Endothelial cell of umbilical vein (primary cell): ENCODE results near the gene ESPN. TPM values are rescaled to one million over a fixed set of nuclear protein-coding genes. Genes with fewer than 3 reads are reported as not detected.

ENCODE experiments used
- BruUV-seq: library from RNA; stranded (reverse); fragments of 400-500 nt; replicated peaks from 2 replicates; lab custom pipeline; 2021; lab: Mats Ljungman, UMichigan
- CTCF ChIA-PET: fragments of 300-600, 350-600 bp; sonication (Branson Sonifier 250); formaldehyde crosslinking; loops from one replicate; lab custom pipeline; 2021; ENCODE audit warnings: antibody characterized with exemption, inconsistent platforms; lab: Charles Lee
- POLR2A ChIA-PET: fragments of 300-600, 350-600 bp; sonication (Branson Sonifier 250); formaldehyde crosslinking; loops from one replicate; lab custom pipeline; 2021; ENCODE audit warnings: antibody characterized with exemption, inconsistent platforms; lab: Charles Lee
- DNase-seq: peaks from one replicate; pipeline ENCODE4 v3.0.0-alpha.2; 2011; ENCODE audit warnings: low read depth, low spot score
- FAIRE-seq: peaks from 2 replicates; lab custom pipeline; 2011; peaks lifted over from hg19 to GRCh38; lab: Jason Lieb, UNC
- H2AFZ ChIP-seq: 2 replicates; pipeline ENCODE4 v1.6.0; 2012; ENCODE audit warnings: low read depth, low read length, control low read depth, inconsistent platforms
- H3K27ac ChIP-seq: 2 replicates; pipeline ENCODE4 v1.5.1; 2011; ENCODE audit warnings: low read depth, mild to moderate bottlenecking, control low read depth, low read length, moderate library complexity; ENCODE audit not compliant: insufficient read depth
- H3K27me3 ChIP-seq, 2 experiments: 2 replicates each; pipeline versions ENCODE4 v1.6.0 to v1.6.1; 2011; ENCODE audit warnings: low read length in 2 of 2, mixed read lengths in 1 of 2; ENCODE audit not compliant: control insufficient read depth in 2 of 2, insufficient read depth in 2 of 2
- H3K36me3 ChIP-seq, 2 experiments: 2 replicates in 1 of 2; 3 replicates in 1 of 2; pipeline ENCODE4 v1.5.1; 2011; ENCODE audit warnings: low read length in 2 of 2, mild to moderate bottlenecking in 1 of 2, moderate library complexity in 1 of 2; ENCODE audit not compliant: control insufficient read depth in 2 of 2, insufficient read depth in 2 of 2; ENCODE audit errors: extremely low read depth in 1 of 2
- H3K4me1 ChIP-seq: 3 replicates; pipeline ENCODE4 v1.5.1; 2011; ENCODE audit warnings: mild to moderate bottlenecking, low read length; ENCODE audit not compliant: control insufficient read depth, insufficient read depth; ENCODE audit errors: extremely low read depth
- H3K4me2 ChIP-seq: 2 replicates; pipeline ENCODE4 v1.6.1; 2011; ENCODE audit warnings: low read length, control low read depth, mixed read lengths; ENCODE audit not compliant: insufficient read depth
- H3K4me3 ChIP-seq, 3 experiments: fragments of 200-600 bp in 1 of 3; sonication (generic), shearing (Covaris generic) in 1 of 3; replicated peaks in 1 of 3; 2 replicates each; pipeline ENCODE4 v1.5.1; 2011 to 2016; ENCODE audit warnings: control low read depth in 3 of 3, low read length in 3 of 3, mild to moderate bottlenecking in 2 of 3, inconsistent platforms in 1 of 3, low read depth in 1 of 3, moderate library complexity in 1 of 3; ENCODE audit not compliant: insufficient read depth in 1 of 3
- H3K79me2 ChIP-seq: 2 replicates; pipeline ENCODE4 v1.6.0; 2012; ENCODE audit warnings: low read length, inconsistent platforms; ENCODE audit not compliant: control insufficient read depth, insufficient read depth
- H3K9ac ChIP-seq: replicated peaks from 2 replicates; pipeline ENCODE3; 2011; ENCODE audit warnings: low read length, control low read depth; ENCODE audit not compliant: insufficient read depth; ENCODE audit errors: extremely low read depth
- H3K9me1 ChIP-seq: replicated peaks from 3 replicates; pipeline ENCODE4 v1.6.0; 2011; ENCODE audit warnings: mild to moderate bottlenecking, low read length; ENCODE audit not compliant: control insufficient read depth, insufficient read depth; ENCODE audit errors: extremely low read depth
- H3K9me3 ChIP-seq: replicated peaks from 2 replicates; pipeline ENCODE4 v1.5.1; 2012; ENCODE audit warnings: low read length, inconsistent platforms; ENCODE audit not compliant: control insufficient read depth, insufficient read depth
- H4K20me1 ChIP-seq: replicated peaks from 2 replicates; pipeline ENCODE3; 2011; ENCODE audit warnings: mild to moderate bottlenecking, low read length; ENCODE audit not compliant: control insufficient read depth, insufficient read depth; ENCODE audit errors: extremely low read depth
- EZH2 ChIP-seq: IDR thresholded peaks from 2 replicates; pipeline ENCODE4 v1.6.1; 2012; ENCODE audit warnings: borderline replicate concordance, low read depth, mild to moderate bottlenecking, moderate library complexity, low read length, inconsistent platforms; ENCODE audit not compliant: severe bottlenecking
- FOS ChIP-seq: IDR thresholded peaks from 2 replicates; pipeline ENCODE4 v1.6.1; 2011; ENCODE audit warnings: mild to moderate bottlenecking, low read length, moderate library complexity, borderline replicate concordance; ENCODE audit not compliant: insufficient read depth
- GATA2 ChIP-seq: IDR thresholded peaks from 2 replicates; pipeline ENCODE4 v1.7.0; 2011; ENCODE audit warnings: low read depth, mild to moderate bottlenecking, moderate library complexity, mixed read lengths, low read length; ENCODE audit not compliant: insufficient read length, insufficient read depth
- JUN ChIP-seq: IDR thresholded peaks from 2 replicates; pipeline ENCODE4 v1.6.1; 2011; ENCODE audit warnings: borderline replicate concordance, low read depth; ENCODE audit not compliant: insufficient read length, insufficient read depth
- MYC ChIP-seq: IDR thresholded peaks from one replicate; pipeline ENCODE4 v1.6.1; 2011; ENCODE audit warnings: mild to moderate bottlenecking, low read depth, low read length
- POLR2A ChIP-seq: IDR thresholded peaks from 2 replicates; pipeline ENCODE4 v1.6.1; 2012; ENCODE audit warnings: low read depth, mild to moderate bottlenecking, control low read depth, low read length
- POLR2AphosphoS5 ChIP-seq: IDR thresholded peaks from 2 replicates; pipeline ENCODE4 v1.6.1; 2012; ENCODE audit warnings: low read depth, mild to moderate bottlenecking, control low read depth, low read length, moderate library complexity; ENCODE audit not compliant: insufficient read depth
- dilution Hi-C: fragments of 300-500 bp; cut with MboI; formaldehyde crosslinking; loops from one replicate; pipeline ENCODE4 v1.15.0; 2019; ENCODE audit warnings: low sequenced_read_pairs; ENCODE audit not compliant: extremely low pct_ligation_motif_present
- intact Hi-C: fragments of 100-400 bp; cut with micrococcal nuclease; formaldehyde crosslinking; loops from one replicate; pipeline ENCODE4 v1.10.0; 2022
- polyA plus RNA-seq, 4 experiments: library from polyadenylated mRNA; depleted of rRNA in 3 of 4; stranded (reverse) in 3 of 4; unstranded in 1 of 4; fragments of >200 nt; gene quantifications; 2 replicates each; pipeline versions ENCODE4 v1.2.1 to v1.2.3, GENCODE V29; 2011 to 2012; ENCODE audit warnings: missing spikeins in 1 of 4
- total RNA-seq: library from RNA; stranded (reverse); gene quantifications from 2 replicates; pipeline ENCODE4 v1.2.3, GENCODE V29; 2021
- TF ChIP-seq, protein P1 (sequence below): IDR thresholded peaks from 2 replicates; pipeline ENCODE4 v1.6.1; 2011; ENCODE audit not compliant: insufficient read depth, insufficient read length
- TF ChIP-seq, protein P2 (sequence below), 2 donors: IDR thresholded peaks; 1 replicate in 1 of 2; 2 replicates in 1 of 2; pipeline ENCODE4 v1.5.1; 2011; ENCODE audit warnings: low read length in 2 of 2, mild to moderate bottlenecking in 2 of 2, moderate library complexity in 2 of 2, control low read depth in 1 of 2, inconsistent platforms in 1 of 2, low read depth in 1 of 2; ENCODE audit not compliant: insufficient read depth in 1 of 2; ENCODE audit errors: extremely low read depth in 1 of 2

The ESPN gene
- total and polyA plus RNA-seq, 2 donors (not counting 3 experiments of a cell fraction or from before 2014, with no cell fraction given), result 0.54 to 0.71 TPM

DNA sequence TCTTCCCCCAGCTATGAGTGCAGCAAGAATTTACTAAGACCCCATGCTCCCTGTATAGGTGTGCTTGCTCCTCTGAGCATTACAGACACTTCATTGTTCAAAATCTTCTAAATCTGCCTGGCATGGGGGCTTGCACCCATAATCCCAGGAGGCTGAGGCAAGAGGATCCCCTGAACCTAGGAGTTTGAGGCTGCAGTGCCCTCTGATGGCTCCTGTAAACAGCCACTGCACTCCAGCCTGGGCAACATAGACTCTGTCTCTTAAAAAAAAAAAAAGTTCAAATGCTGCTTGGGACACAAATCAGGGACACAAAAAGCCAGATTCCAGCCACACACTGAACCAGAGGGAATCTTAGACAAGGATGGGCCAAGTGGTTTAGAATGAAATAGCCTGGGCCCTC lies 27.6 kb upstream of the ESPN start:
- DNase-seq (no peak), FAIRE-seq (peak; percentile 31)
- Histone ChIP-seq H3K27ac (no peak overlapping the region), H3K79me2 (no peaks in the 10 kb centered on the region), H3K4me1 (peaks cover 12% of the 10 kb centered on the region), H3K4me2 (no peak overlapping the region), H4K20me1 (no peaks in the 10 kb centered on the region), H3K9me3 (no peaks in the 10 kb centered on the region), H3K9ac (no peak overlapping the region), H2AFZ (no peak overlapping the region), H3K9me1 (no peaks in the 10 kb centered on the region), H3K27me3 (no peaks in the 10 kb centered on the region), H3K36me3 (no peaks in the 10 kb centered on the region), H3K4me3 (no peak overlapping the region)
- dilution Hi-C loops (no loop called here), intact Hi-C loops (no loop called here)
- TF ChIP-seq, protein P1, sequence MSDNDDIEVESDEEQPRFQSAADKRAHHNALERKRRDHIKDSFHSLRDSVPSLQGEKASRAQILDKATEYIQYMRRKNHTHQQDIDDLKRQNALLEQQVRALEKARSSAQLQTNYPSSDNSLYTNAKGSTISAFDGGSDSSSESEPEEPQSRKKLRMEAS, result no peak
- TF ChIP-seq POLR2A, result no peak
- no peak for TF ChIP-seq POLR2AphosphoS5
- TF ChIP-seq GATA2, result no peak
- TF ChIP-seq JUN, result no peak
- TF ChIP-seq EZH2, result no peak
- TF ChIP-seq MYC, result no peak
- no peak for TF ChIP-seq FOS
- TF ChIP-seq, protein P2, sequence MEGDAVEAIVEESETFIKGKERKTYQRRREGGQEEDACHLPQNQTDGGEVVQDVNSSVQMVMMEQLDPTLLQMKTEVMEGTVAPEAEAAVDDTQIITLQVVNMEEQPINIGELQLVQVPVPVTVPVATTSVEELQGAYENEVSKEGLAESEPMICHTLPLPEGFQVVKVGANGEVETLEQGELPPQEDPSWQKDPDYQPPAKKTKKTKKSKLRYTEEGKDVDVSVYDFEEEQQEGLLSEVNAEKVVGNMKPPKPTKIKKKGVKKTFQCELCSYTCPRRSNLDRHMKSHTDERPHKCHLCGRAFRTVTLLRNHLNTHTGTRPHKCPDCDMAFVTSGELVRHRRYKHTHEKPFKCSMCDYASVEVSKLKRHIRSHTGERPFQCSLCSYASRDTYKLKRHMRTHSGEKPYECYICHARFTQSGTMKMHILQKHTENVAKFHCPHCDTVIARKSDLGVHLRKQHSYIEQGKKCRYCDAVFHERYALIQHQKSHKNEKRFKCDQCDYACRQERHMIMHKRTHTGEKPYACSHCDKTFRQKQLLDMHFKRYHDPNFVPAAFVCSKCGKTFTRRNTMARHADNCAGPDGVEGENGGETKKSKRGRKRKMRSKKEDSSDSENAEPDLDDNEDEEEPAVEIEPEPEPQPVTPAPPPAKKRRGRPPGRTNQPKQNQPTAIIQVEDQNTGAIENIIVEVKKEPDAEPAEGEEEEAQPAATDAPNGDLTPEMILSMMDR (IDR thresholded peaks at IDR 0.05; ENCODE audit: extremely low read depth in 1 of 2, insufficient read depth in 1 of 2, low read depth in 1 of 2, low read length in 2 of 2), result no peak
- CTCF ChIA-PET, result interaction anchor here (0.8 to 20.3 kb wide), 3 partner anchors 11 to 49 kb away, joined by 3 to 237 read pairs (median 16); no protein-coding TSS in a partner anchor
- no TSS peak for BruUV-seq
- POLR2A ChIA-PET, result no interaction called here
